DOHH2 (cell line): ENCODE results near the gene RABGAP1.
A peak's percentile ranks its signal among the peaks of the same experiment; 100 is the strongest.

Experiments used
- H3F3A ChIP-seq: fragments of 200-600 bp; sonication (generic), shearing (Covaris generic); 2 replicates; pipeline ENCODE4 v1.6.0; 2016; ENCODE audit warnings: antibody characterized with exemption, mild to moderate bottlenecking; ENCODE audit not compliant: control insufficient read depth, insufficient read depth
- H3K27ac ChIP-seq: fragments of 200-600 bp; sonication (generic); 2 replicates; pipeline ENCODE4 v1.5.1; 2014; ENCODE audit warnings: low read depth, mild to moderate bottlenecking, low read length, moderate library complexity
- H3K27me3 ChIP-seq: fragments of 200-600 bp; sonication (generic); 2 replicates; pipeline ENCODE4 v1.6.1; 2014; ENCODE audit warnings: mild to moderate bottlenecking, low read length, mixed read lengths; ENCODE audit not compliant: control insufficient read depth
- H3K36me3 ChIP-seq: fragments of 200-600 bp; sonication (generic); 2 replicates; pipeline ENCODE4 v1.6.1; 2014; ENCODE audit warnings: mild to moderate bottlenecking, low read length, moderate library complexity, mixed read lengths; ENCODE audit not compliant: control insufficient read depth
- H3K4me1 ChIP-seq: fragments of 200-600 bp; sonication (generic); 2 replicates; pipeline ENCODE4 v1.6.1; 2014; ENCODE audit warnings: mild to moderate bottlenecking, low read length, mixed read lengths; ENCODE audit not compliant: control insufficient read depth
- H3K4me2 ChIP-seq: fragments of 200-600 bp; sonication (generic); 2 replicates; pipeline ENCODE4 v1.6.0; 2014; ENCODE audit warnings: mild to moderate bottlenecking, low read length, moderate library complexity
- H3K4me3 ChIP-seq: fragments of 200-600 bp; sonication (generic); 2 replicates; pipeline ENCODE4 v1.5.1; 2014; ENCODE audit warnings: mild to moderate bottlenecking, low read length, mixed read lengths
- H3K79me2 ChIP-seq: fragments of 200-600 bp; sonication (generic); 2 replicates; pipeline ENCODE4 v1.6.1; 2014; ENCODE audit warnings: mild to moderate bottlenecking, low read length, mixed read lengths; ENCODE audit not compliant: control insufficient read depth
- H3K9me2 ChIP-seq: fragments of 200-600 bp; sonication (generic); replicated peaks from 2 replicates; pipeline ENCODE4 v1.6.1; 2014; ENCODE audit warnings: mild to moderate bottlenecking, low read length, mixed read lengths; ENCODE audit not compliant: control insufficient read depth
- H3K9me3 ChIP-seq: fragments of 200-600 bp; sonication (generic); 2 replicates; pipeline ENCODE4 v1.6.1; 2014; ENCODE audit warnings: antibody characterized with exemption, low read length, mixed read lengths; ENCODE audit not compliant: control insufficient read depth, insufficient read depth
- H4K20me1 ChIP-seq: fragments of 200-600 bp; sonication (generic); 2 replicates; pipeline ENCODE4 v1.6.0; 2014; ENCODE audit warnings: low read depth, mild to moderate bottlenecking, antibody characterized with exemption, low read length, moderate library complexity; ENCODE audit not compliant: control insufficient read depth, insufficient read depth
- CTCF ChIP-seq: fragments of 200-600 bp; sonication (generic); IDR thresholded peaks from one replicate; pipeline ENCODE4 v1.5.1; 2014; ENCODE audit warnings: antibody characterized with exemption, mild to moderate bottlenecking, low read depth, low read length; ENCODE audit not compliant: poor library complexity, severe bottlenecking
- EZH2phosphoT487 ChIP-seq: fragments of 200-600 bp; sonication (generic); IDR thresholded peaks from 2 replicates; pipeline ENCODE4 v1.6.1; 2017; ENCODE audit warnings: borderline replicate concordance, mild to moderate bottlenecking, antibody characterized with exemption, low read length, moderate library complexity, mixed read lengths

Gene RABGAP1

GRCh38 chr9:123093141-123093540 lies 152.3 kb downstream of the RABGAP1 start:
- Histone ChIP-seq H3K4me2 (peak overlapping the region; percentile 88), H3K36me3 (peaks cover 82% of the 10 kb centered on the region), H4K20me1 (no peaks in the 10 kb centered on the region), H3K27ac (peak overlapping the region; percentile 96), H3K9me3 (no peaks in the 10 kb centered on the region), H3K4me1 (peaks cover 87% of the 10 kb centered on the region), H3F3A (peaks cover 29% of the 10 kb centered on the region), H3K4me3 (peak overlapping the region; percentile 77), H3K27me3 (no peaks in the 10 kb centered on the region), H3K79me2 (peaks cover 71% of the 10 kb centered on the region), H3K9me2 (no peaks in the 10 kb centered on the region)
- TF ChIP-seq EZH2phosphoT487: no peak
- no peak for TF ChIP-seq CTCF

GRCh38 chr9:123096987-123097386 lies 156.2 kb downstream of the RABGAP1 start:
- peaks cover 49% of the 10 kb centered on the region for H3K4me1 ChIP-seq
- H3K27ac ChIP-seq: no peak overlapping the region
- no peak overlapping the region for H3K4me2 ChIP-seq
- peaks cover 33% of the 10 kb centered on the region for H3F3A ChIP-seq
- H3K4me3 ChIP-seq: no peak overlapping the region
- peaks cover 47% of the 10 kb centered on the region for H3K79me2 ChIP-seq
- H3K36me3 ChIP-seq: peaks cover 95% of the 10 kb centered on the region
- no peak for TF ChIP-seq EZH2phosphoT487
- no peak for TF ChIP-seq CTCF
- no peaks in the 10 kb centered on the region for H3K27me3 ChIP-seq
- no peaks in the 10 kb centered on the region for H3K9me3 ChIP-seq
- H4K20me1 ChIP-seq: 0 out of 2 replicates have a peak, but pooled peaks cover 3% of the 10 kb centered on the region
- H3K9me2 ChIP-seq: no peaks in the 10 kb centered on the region

GRCh38 chr9:123097430-123098095 lies 156.7 kb downstream of the RABGAP1 start:
- Histone ChIP-seq H3K36me3 (peaks cover 95% of the 10 kb centered on the region), H3K79me2 (peaks cover 42% of the 10 kb centered on the region)

More at GRCh38 chr9:123097430-123098095, 156.7 kb downstream of the RABGAP1 start:
- Histone ChIP-seq H3K9me3 (no peaks in the 10 kb centered on the region), H4K20me1 (0 out of 2 replicates have a peak, but pooled peaks cover 6% of the 10 kb centered on the region), H3K9me2 (no peaks in the 10 kb centered on the region), H3K27ac (no peak overlapping the region), H3K4me2 (no peak overlapping the region), H3F3A (peaks cover 34% of the 10 kb centered on the region), H3K4me1 (peaks cover 46% of the 10 kb centered on the region), H3K4me3 (no peak overlapping the region), H3K27me3 (no peaks in the 10 kb centered on the region)
- TF ChIP-seq EZH2phosphoT487 (no peak), CTCF (no peak)
